Lung (tissue), 12 donors: ENCODE measurements around the gene PRDM5. TPM values are rescaled to one million over a fixed set of nuclear protein-coding genes. Genes with fewer than 3 reads are reported as not detected.

Experiments
- ATAC-seq: fragments of 200-7000 bp; cut with Tn5 transposase; one replicate; pipeline ENCODE4 v1.9.1; 2020; ENCODE audit warnings: moderate number of reproducible peaks; ENCODE audit not compliant: insufficient read depth, low FRiP score
- DNase-seq, 3 donors: peaks; one replicate each; pipeline ENCODE4 v3.0.0-alpha.2; 2013 to 2017
- H3K27ac ChIP-seq, 2 donors: one replicate each; pipeline ENCODE4 v1.5.1; 2013; ENCODE audit warnings: mild to moderate bottlenecking in 2 of 2, moderate library complexity in 2 of 2, control low read depth in 1 of 2, inconsistent platforms in 1 of 2, low read depth in 1 of 2, low read length in 1 of 2
- H3K27me3 ChIP-seq, 3 donors: one replicate each; pipeline ENCODE4 v1.5.1; 2013; ENCODE audit warnings: low read length in 2 of 3; ENCODE audit not compliant: control insufficient read depth in 3 of 3, insufficient read depth in 3 of 3
- H3K36me3 ChIP-seq, 4 donors: one replicate each; pipeline ENCODE4 v1.5.1; 2013; ENCODE audit warnings: low read length in 4 of 4, mild to moderate bottlenecking in 1 of 4, moderate library complexity in 1 of 4; ENCODE audit not compliant: control insufficient read depth in 4 of 4, insufficient read depth in 4 of 4
- H3K4me1 ChIP-seq, 5 donors: one replicate each; pipeline ENCODE4 v1.5.1; 2013; ENCODE audit warnings: low read length in 5 of 5, mild to moderate bottlenecking in 2 of 5, moderate library complexity in 1 of 5; ENCODE audit not compliant: control insufficient read depth in 5 of 5, insufficient read depth in 5 of 5
- H3K4me3 ChIP-seq: one replicate; pipeline ENCODE4 v1.5.1; 2013; ENCODE audit warnings: mild to moderate bottlenecking, control low read depth, moderate library complexity
- H3K9ac ChIP-seq, 2 donors: one replicate each; pipeline ENCODE4 v1.5.1; 2013; ENCODE audit warnings: low read length in 2 of 2, control low read depth in 1 of 2; ENCODE audit not compliant: insufficient read depth in 1 of 2
- H3K9me3 ChIP-seq, 4 donors: one replicate each; pipeline ENCODE4 v1.5.1; 2013; ENCODE audit warnings: low read length in 3 of 4, mild to moderate bottlenecking in 1 of 4, moderate library complexity in 1 of 4; ENCODE audit not compliant: control insufficient read depth in 4 of 4, insufficient read depth in 3 of 4
- WGBS, 2 donors: extraction: QIAGEN DNeasy Blood & Tissue Kit; methylation state at CpG; one replicate each; pipeline ENCODE4 v1.1.7; 2013; 5-methylcytosine and 5-hydroxymethylcytosine counted together
- polyA plus RNA-seq, 2 donors: library from polyadenylated mRNA; stranded (reverse); fragments of 200-250 nt; gene quantifications; one replicate each; pipeline ENCODE4 v1.2.1, GENCODE V29; 2013
- total RNA-seq, 2 donors: library from RNA; depleted of rRNA in 1 of 2; stranded (reverse); fragments of >200 nt in 1 of 2; gene quantifications; one replicate each; pipeline ENCODE4 v1.2.1, GENCODE V29; 2014 to 2021
- TF ChIP-seq, protein P1 (sequence below): IDR thresholded peaks from 2 replicates; pipeline ENCODE4 v1.5.1; 2012; ENCODE audit warnings: mild to moderate bottlenecking; ENCODE audit errors: control extremely low read depth, extremely low read depth
- donor health status: control.
- donor health status: control.
- donor health status: Bipolar disorder and iron deficiency.
- donor health status: healthy.
- donor health status: DM: yes; HTN: yes; CAD: no.

PRDM5 gene
- total and polyA plus RNA-seq, 4 donors, result 3.0 to 57.6 (median 9.2) TPM

DNA sequence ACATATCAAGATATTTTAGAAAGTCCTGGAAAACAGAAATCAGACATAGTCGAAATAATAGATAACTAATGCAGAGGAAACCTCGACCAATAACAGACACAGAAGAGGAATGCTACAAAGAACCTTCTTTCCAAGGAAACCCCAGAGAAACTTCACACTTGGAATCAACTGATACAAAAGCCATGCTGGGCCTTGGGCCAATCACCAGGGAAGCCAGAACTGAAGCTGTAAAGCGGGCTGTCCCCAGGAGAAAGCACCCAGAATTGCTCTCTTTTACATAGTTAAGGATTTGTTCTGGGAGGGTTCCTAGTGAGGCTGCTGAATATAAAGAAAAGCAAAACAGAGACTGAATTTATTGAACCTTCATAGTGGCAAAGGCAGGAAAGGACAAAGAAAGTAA is 100.5 kb downstream of the PRDM5 start:
- Histone ChIP-seq H3K36me3 (peaks cover 0 to 2% (median 0%) of the 10 kb centered on the region in 4 donors), H3K27ac (no peak overlapping the region), H3K9ac (no peak overlapping the region), H3K4me1 (peaks cover 0 to 5% (median 0%) of the 10 kb centered on the region in 5 donors), H3K9me3 (no peaks in the 10 kb centered on the region), H3K27me3 (no peaks in the 10 kb centered on the region), H3K4me3 (no peak overlapping the region)
- peak in 2 of 3 donors; percentile 26 to 39 for DNase-seq
- TF ChIP-seq, protein P1, sequence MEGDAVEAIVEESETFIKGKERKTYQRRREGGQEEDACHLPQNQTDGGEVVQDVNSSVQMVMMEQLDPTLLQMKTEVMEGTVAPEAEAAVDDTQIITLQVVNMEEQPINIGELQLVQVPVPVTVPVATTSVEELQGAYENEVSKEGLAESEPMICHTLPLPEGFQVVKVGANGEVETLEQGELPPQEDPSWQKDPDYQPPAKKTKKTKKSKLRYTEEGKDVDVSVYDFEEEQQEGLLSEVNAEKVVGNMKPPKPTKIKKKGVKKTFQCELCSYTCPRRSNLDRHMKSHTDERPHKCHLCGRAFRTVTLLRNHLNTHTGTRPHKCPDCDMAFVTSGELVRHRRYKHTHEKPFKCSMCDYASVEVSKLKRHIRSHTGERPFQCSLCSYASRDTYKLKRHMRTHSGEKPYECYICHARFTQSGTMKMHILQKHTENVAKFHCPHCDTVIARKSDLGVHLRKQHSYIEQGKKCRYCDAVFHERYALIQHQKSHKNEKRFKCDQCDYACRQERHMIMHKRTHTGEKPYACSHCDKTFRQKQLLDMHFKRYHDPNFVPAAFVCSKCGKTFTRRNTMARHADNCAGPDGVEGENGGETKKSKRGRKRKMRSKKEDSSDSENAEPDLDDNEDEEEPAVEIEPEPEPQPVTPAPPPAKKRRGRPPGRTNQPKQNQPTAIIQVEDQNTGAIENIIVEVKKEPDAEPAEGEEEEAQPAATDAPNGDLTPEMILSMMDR, result no peak
- no peak for ATAC-seq
- WGBS, 2 donors, result 94% methylated on average over 3 of the region's 3 CpGs

GRCh38 chr4:120821029-120821428 is 101.5 kb downstream of the PRDM5 start:
- ATAC-seq (no peak), DNase-seq (no peak)
- Histone ChIP-seq H3K9ac (no peak overlapping the region), H3K27me3 (no peaks in the 10 kb centered on the region), H3K9me3 (no peaks in the 10 kb centered on the region), H3K4me1 (peaks cover 0 to 5% (median 2%) of the 10 kb centered on the region in 5 donors), H3K27ac (no peak overlapping the region), H3K4me3 (no peak overlapping the region), H3K36me3 (peaks cover 0 to 2% (median 0%) of the 10 kb centered on the region in 4 donors)
- 86 to 93% methylated on average over 3 of the region's 3 CpGs for WGBS, 2 donors
- TF ChIP-seq, protein P1, result no peak

DNA sequence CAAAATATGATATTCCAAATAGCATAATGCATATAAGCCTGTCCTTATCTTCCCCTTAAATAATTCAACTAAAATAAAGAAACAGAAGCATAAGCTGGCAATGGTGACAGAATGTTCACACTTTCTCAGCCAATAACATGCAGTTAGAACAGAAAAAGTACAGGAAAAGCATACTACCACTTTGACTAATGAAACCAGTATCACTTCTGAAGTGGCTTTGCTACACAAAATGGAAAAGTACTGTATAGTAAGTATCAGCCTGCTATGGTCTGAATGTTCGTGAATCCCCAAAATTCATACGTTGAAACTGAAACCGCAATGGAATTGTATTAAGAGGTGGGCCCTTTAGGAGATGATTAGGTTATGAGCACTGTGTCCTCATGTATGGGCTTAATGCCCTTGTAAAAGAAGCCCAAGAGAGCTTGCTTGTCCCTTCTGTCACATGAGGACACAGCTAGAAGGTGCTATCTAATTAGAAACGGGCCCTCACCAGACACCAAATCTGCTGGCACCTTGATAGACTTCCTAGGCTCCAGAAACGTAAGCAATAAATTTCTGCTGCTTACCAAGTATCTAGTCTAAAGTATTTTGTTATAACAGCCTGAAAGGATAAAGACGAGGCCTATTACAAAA is 102.6 kb downstream of the PRDM5 start:
- no peak overlapping the region for H3K9ac ChIP-seq
- WGBS, 2 donors, result 86 to 92% methylated on average over 6 of the region's 6 CpGs
- H3K4me3 ChIP-seq, result no peak overlapping the region
- H3K9me3 ChIP-seq, result no peaks in the 10 kb centered on the region
- DNase-seq, result no peak
- H3K36me3 ChIP-seq, result peaks cover 0 to 4% (median 0%) of the 10 kb centered on the region in 4 donors
- no peak overlapping the region for H3K27ac ChIP-seq
- H3K27me3 ChIP-seq, result no peaks in the 10 kb centered on the region
- H3K4me1 ChIP-seq, result peaks cover 0 to 5% (median 2%) of the 10 kb centered on the region in 5 donors
- TF ChIP-seq, protein P1, result no peak
- ATAC-seq, result no peak
